Fibroblast of mammary gland (primary cell): Measurements from ENCODE around the gene FAM124A.

Experiments
- DNase-seq: peaks from one replicate; pipeline ENCODE4 v3.0.0-alpha.2; 2010; ENCODE audit warnings: low read depth
- H3K4me3 ChIP-seq: 2 replicates; pipeline ENCODE4 v1.5.1; 2011; ENCODE audit warnings: low read depth, mild to moderate bottlenecking, low read length, moderate library complexity; ENCODE audit not compliant: control insufficient read depth
- TF ChIP-seq, protein P1 (sequence below): conservative IDR thresholded peaks from 2 replicates; pipeline ENCODE4 v1.5.1; 2011; ENCODE audit warnings: low read depth, low read length, inconsistent platforms; ENCODE audit not compliant: control insufficient read depth, insufficient read depth

The FAM124A gene

DNA sequence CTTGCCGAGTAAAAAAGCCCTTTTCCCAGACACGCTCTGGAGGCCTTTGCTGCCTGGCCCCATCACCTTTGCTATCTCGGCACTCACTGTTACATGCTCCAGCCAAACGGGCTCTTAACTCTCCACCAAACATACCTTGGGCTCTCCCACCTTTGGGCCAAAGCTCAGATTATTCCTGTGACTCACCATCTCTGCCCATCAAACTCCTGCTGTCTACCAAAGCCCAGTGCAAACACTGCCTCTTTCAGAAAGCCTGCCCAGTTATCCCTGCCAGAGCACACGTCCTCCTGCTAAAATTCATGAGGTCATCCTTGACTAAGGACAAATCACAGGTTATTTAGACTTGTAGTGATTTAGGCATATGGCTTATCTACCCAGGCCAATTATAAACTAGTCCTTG lies 69.1 kb downstream of the FAM124A start:
- TF ChIP-seq, protein P1, sequence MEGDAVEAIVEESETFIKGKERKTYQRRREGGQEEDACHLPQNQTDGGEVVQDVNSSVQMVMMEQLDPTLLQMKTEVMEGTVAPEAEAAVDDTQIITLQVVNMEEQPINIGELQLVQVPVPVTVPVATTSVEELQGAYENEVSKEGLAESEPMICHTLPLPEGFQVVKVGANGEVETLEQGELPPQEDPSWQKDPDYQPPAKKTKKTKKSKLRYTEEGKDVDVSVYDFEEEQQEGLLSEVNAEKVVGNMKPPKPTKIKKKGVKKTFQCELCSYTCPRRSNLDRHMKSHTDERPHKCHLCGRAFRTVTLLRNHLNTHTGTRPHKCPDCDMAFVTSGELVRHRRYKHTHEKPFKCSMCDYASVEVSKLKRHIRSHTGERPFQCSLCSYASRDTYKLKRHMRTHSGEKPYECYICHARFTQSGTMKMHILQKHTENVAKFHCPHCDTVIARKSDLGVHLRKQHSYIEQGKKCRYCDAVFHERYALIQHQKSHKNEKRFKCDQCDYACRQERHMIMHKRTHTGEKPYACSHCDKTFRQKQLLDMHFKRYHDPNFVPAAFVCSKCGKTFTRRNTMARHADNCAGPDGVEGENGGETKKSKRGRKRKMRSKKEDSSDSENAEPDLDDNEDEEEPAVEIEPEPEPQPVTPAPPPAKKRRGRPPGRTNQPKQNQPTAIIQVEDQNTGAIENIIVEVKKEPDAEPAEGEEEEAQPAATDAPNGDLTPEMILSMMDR = no peak
- no peak overlapping the region for H3K4me3 ChIP-seq
- DNase-seq = peak; percentile 48

DNA sequence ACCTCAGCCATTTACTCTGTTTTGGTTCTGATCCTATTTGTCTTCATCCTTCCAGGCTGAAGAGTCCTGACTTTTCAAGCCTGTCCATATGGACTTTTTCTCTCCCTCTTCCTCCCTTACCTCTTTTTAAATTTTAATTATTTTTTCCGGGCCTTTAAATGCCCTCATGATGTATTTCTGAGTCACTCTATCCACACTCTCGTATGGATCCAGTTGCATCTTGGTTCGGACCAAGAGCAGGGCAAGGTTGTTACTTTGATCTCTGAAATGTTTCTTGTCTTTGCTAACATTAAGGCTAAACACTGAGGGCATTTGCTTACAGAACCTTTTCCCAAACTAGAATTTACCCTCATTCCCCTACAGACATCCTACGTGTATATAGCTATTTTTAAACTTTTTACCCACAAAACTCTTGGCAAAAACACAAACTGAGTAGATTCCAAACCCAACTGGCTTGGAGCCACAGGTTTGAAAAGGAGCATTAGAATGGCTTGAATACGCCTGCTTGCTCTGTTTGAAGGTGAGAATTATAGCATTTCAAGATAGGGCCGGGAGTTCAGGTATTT lies 69.9 kb downstream of the FAM124A start:
- DNase-seq = peak; percentile 60
- TF ChIP-seq, protein P1 = no peak
- no peak overlapping the region for H3K4me3 ChIP-seq

DNA sequence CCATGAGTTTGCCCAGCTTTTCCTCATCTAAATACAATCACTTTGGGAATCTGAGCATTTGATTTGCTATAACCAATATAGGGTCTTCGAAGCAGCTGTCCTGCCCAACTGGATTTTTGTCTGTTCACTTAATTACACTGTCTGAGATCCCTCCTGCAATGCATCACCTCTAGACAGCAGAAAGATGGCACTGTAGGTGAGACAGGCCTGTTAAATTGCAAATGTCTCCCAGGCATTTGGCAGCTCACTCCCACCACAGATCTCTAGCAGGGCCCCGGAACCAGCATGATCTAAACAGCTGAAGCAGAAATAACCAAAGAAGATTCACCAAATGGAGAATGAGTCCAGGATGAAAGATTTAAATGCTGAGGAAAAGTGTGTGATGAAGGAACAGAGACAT lies 75.4 kb downstream of the FAM124A start:
- DNase-seq = no peak
- no peak overlapping the region for H3K4me3 ChIP-seq
- TF ChIP-seq, protein P1 = no peak

DNA sequence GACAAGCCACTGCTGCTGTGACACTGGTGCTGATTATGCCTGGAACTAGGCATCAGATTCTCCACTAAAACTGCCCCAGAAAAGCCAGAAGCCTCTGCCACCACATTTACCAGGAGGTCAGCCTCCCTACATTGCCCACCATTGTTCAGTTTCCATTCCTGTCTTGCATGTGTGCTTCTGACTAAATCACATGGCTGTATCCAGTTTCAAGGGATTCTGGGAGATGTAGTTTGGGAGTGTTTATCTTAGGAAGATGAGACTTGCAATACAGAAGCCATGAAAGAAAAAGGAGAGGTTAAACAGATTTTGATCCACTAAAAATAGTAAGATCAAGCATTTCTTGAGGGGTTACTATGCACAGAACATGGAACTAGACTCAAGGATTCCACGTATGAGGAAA lies 76.6 kb downstream of the FAM124A start:
- peak; percentile 23 for DNase-seq
- TF ChIP-seq, protein P1 = no peak
- H3K4me3 ChIP-seq = no peak overlapping the region

DNA sequence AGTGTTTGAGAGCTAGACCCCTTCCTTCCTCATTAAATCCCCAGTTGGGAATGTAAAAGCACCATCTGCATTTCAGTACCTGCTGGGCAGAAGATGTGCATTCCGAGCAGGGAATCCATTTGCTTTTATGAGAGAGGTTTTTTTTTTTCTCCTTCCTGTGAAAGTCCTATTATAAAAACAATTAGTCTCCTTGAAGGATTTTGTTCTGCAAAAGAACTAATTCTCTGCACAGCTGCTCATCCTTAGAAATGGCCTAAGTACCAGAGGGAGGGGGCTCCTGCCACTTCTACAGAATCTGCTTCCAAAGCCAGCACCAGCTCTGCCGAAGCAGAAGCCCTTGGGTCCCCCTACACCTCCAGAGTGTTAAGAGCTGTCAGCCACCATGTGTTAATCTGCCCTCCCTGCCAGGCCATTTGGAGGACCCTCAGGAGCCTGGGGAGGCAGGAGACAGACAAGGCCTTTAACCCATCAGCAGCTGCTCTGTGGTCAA lies 80.9 kb downstream of the FAM124A start:
- no peak for DNase-seq
- no peak overlapping the region for H3K4me3 ChIP-seq
- TF ChIP-seq, protein P1 = no peak

DNA sequence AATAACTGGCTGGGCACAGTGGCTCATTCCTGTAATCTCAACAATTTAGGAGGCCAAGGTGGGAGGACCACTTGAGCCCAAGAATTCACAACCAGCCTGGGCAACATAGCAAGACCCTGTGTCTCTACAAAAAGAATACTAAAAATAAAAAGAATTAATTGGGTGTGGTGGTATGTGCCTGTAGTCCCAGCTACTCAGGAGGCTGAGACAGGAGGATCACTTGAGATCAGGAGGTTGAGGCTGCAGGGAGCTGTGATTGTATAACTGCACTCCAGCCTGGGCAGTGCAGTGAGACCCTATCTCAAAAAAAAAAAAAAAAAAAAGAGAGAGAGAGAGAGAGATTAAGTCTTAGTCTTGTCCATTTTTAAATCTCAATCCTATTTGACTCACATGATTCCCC lies 81.7 kb downstream of the FAM124A start:
- H3K4me3 ChIP-seq = no peak overlapping the region
- DNase-seq = no peak
- TF ChIP-seq, protein P1 = no peak
